SK-N-MC (cell line): ENCODE results near the gene ZNF330.

Experiments used
- EZH2 ChIP-seq: fragments of 200-600 bp; sonication (generic); IDR thresholded peaks from one replicate; pipeline ENCODE4 v1.6.1; 2017; ENCODE audit warnings: antibody characterized with exemption
- FOXP2 ChIP-seq: optimal IDR thresholded peaks from 2 replicates; pipeline ENCODE3; 2011; ENCODE audit warnings: mild to moderate bottlenecking, moderate library complexity; ENCODE audit not compliant: insufficient read depth; ENCODE audit errors: extremely low read length, control extremely low read depth
- POLR2AphosphoS5 ChIP-seq: IDR thresholded peaks from 2 replicates; pipeline ENCODE4 v1.6.1; 2012; ENCODE audit warnings: mild to moderate bottlenecking, low read depth, low read length, borderline replicate concordance

DNA sequence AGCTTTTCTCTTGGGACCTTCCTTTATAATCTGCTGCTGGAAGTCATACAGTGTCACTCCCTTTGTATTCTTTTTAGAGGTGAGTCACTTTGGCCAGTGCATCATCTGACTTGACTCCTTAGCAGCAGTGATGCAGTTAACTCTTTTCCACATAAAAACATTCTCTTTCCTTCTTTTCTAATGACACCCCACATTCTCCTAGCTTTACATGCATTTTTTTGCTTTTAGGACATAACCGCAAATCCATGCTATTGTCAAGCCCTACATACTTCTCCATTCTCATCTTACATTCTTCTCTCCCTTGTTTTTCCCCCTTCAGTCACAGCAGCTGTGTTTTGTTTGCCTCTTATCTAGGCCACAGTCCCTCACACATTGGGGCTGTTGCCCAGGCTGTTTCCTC, 55.1 kb downstream of the ZNF330 start:
- TF ChIP-seq POLR2AphosphoS5 (no peak), EZH2 (no peak), FOXP2 (no peak)
